GM19455 (cell line): ENCODE results near the gene GPC2.
A peak's percentile ranks its signal among the peaks of the same experiment; 100 is the strongest.
"Not testable (repeated sequence)": the region's sequence is repeated elsewhere in the genome, so short reads cannot be mapped to it uniquely, and the experiment has no call there.

Experiments used
- ATAC-seq: cut with Tn5 transposase; IDR thresholded peaks from one replicate; pipeline ENCODE4 v1.9.1; 2021; ENCODE audit not compliant: unreplicated experiment

The GPC2 gene

DNA sequence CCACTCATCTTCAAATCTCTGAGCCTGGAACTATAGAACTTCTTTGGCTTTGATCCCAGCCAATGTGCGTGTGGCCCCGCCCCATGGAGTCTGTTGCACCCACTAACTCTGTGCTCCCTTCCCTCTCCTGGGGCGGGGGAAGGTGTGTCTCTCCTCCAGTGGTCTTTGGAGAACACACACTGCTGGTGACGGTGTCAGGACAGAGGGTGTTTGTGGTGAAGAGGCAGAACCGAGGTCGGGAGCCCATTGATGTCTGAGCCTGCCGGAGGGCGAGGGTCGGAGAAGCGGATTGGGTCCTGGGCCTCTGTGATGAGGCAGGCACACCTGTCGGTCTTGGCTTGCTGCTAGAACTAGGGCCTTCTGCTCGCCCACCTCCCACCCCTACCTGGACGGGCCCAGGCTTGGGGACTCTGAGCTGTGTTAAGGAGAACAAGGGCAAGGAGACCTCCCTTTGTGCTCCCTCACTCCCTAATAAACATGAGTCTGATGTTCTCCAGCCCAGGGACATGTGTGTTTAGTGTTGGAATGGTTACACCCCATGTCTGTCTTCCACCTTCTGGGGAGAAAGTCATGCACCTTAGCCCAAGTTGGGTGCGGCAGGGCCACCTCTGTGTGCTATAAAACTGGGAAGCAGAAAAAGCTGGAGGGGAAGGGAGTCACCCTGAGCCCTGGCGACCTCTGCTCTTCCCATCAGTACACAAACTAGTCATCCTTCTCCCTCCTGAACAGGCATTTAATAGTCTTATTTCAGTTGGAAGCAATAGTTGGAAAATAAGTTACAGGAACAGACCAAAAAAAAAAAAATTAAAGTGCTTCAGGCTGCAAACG, 23.3 kb downstream of the GPC2 start:
- no peak for ATAC-seq

DNA sequence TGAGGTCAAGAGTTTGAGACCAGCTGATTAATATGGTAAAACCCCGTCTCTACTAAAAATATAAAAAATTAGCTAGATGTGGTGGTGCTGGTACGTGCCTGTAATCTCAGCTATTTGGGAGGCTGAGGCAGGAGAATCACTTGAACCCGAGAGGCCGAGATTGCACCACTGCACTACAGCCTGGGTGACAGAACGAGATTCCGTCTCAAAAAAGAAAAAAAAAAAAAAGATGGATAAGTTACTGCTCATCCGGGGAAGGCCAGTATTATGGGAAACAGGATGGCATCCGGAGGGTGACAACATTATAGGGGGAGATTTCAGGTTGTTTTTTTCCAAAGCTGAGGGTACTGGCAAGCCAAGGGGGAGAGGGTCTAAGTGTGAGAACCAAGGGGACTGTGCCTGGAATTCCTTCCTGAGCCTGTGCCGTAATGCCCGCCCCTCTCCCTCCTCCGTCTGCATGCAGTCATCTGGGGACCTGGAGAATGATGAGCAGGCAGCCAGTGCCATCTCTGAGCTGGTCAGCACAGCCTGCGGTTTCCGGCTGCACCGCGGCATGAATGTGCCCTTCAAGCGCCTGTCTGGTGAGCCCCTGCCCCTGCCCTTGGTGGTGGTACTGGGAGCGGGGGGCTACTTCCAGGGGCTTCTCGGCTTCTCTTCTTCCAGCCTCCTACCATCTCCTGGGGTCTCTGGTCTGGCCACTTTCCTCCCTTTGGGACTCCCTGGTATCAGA, 24.1 kb downstream of the GPC2 start:
- ATAC-seq = no peak

GRCh38 chr7:100152404-100152803, 24.8 kb downstream of the GPC2 start:
- no peak for ATAC-seq

- peak; percentile 98 for ATAC-seq
Measured at GRCh38 chr7:100148559-100149328, 28.4 kb downstream of the GPC2 start, which contains the start of gene LAMTOR4. LAMTOR4 (plus strand) TSS chr7:100148918; CDS start chr7:100148973, 55 bp downstream.

- ATAC-seq = no peak
Measured at GRCh38 chr7:100148225-100148558, 29.0 kb downstream of the GPC2 start.

- no peak for ATAC-seq
Measured at GRCh38 chr7:100147278-100147677, 29.9 kb downstream of the GPC2 start.

GRCh38 chr7:100146350-100146749, 30.8 kb downstream of the GPC2 start:
- ATAC-seq = not testable (repeated sequence)

GRCh38 chr7:100142461-100142860, 34.7 kb downstream of the GPC2 start:
- ATAC-seq = no peak

DNA sequence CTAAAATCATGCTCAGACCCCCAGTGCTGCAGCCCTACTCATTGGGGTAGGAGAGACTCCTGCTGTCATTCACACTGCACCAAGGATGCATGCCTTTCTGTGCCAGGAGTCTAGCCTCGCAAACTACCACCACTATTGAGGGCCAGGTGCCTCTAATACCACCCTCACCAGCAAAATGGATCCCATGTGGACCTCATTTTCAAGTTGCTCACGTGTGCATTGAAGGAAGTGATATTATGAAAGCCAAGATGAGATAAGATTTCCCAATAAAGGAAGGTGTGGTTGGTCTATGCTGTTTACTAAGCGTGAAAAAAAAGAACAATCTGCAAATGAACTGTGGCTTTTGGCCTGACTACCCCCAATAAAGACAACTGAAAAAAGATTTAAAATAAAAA, 35.6 kb downstream of the GPC2 start:
- no peak for ATAC-seq

DNA sequence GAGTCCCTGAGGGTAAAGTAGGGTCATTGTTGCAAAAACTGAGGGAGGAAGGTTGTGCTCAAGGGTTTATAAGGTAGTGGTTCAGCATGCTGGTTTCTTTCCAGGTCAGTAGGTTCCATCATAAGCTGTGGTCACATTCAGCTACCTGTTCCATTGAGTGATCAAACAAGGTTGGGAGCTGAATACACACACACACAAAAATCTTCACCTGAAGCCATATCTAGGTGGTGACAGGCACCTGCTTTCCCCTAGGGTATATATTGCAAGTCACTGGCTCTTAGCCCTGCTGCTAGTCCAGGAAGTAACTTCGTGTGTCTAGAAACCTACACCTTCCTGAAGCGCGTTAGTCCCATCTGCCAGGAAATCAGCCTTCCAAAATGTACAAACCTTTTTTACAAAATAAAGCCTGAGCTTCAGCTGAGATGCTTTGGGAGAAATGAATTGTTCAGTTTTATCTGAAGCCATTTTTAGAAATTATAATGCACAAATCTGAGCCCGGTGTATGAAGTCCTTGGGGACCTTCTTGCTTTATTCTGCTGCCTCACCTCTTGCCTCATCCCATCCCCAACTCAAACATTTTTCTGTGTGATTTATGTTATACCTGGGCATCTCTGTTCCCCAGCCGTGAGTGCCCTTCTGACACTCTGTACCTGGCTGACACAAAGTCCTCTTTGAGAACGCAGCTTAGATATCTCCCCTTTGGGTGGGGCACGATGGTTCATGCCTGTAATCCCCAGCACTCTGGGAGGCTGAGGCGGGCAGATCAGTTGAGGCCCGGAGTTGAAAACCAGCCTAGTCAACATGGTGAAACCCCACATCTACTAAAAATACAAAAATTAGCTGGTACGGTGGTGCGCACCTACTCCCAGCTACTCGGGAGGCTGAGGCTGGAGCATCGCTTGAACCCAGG, 39.1 kb downstream of the GPC2 start:
- no peak for ATAC-seq

- ATAC-seq = no peak
Measured at GRCh38 chr7:100132697-100133151, 44.5 kb downstream of the GPC2 start.

DNA sequence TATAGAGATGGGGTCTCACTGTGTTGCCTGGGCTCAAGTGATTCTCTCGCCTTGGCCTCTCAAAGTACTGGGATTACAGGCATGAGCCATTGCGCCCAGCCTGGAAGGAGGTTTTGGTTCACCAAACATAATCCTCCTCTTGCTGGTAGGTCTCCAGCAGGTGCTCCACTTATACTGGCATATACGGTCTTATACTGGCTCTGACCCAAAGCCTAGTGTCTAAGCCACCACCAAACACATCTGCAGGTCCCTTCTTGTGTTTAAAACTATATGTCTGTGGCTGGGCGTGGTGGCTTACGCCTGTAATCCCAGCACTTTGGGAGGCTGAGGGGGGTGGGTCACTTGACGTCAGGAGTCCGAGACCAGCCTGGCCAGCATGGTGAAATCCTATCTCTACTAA, 45.1 kb downstream of the GPC2 start:
- no peak for ATAC-seq

DNA sequence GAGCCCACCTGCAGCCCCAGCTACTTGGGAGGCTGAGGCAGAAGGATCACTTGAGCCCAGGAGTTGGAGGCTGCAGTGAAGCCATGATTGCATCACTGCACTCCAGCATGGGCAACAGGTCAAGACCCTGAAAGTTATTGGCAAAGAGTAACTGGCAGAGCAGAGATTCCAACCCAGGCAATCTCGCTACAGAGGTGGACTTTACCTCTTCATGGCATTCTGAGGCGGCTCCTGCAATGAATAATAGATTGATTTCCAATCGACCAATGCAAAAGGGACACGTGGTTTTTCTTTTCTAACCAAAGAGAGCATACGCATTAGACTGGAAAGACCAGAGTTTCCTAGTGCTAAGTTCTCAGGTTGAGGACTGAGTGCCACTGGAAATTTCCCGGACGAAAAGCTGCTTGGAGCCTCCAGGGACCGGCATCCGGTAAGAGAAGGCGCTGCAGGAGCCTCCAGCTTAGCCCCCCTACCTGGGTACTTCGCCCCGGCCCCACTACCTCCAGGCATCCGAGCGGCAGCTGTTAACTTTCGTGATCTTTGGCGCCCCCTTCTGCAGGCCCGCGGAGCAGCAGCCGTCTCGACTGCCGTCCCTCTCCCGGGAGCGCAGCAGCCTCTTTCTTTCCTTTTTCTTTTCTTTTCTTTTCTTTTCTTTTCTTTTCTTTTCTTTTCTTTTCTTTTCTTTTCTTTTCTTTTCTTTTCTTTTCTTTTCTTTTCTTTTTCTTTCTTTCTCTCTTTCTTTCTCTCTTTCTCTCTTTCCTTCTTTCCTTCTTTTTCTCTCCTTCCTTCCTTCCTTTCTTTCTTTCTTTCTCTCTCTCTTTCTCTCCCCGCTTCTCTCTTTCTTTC, 46.4 kb downstream of the GPC2 start:
- ATAC-seq = no peak

DNA sequence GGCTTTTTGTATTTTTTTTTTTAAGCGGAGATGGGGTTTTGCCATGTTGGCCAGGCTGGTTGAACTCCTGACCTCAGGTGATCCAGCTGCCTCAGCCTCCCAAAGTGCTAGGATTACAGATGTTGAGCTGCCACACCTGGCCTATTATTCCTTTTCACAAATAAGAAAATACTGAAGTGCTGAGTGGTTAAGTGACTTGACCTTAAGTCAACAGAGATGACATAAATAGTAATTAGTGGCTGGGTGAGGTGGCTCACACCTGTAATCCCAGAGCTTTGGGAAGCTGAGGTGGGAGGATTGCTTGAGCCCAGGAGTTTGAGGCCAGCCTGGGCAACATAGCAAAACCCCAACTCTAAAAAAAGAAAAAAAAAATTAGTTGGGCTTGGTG, 47.0 kb downstream of the GPC2 start:
- not testable (repeated sequence) for ATAC-seq

GRCh38 chr7:100128637-100128963, 48.6 kb downstream of the GPC2 start:
- ATAC-seq = no peak

DNA sequence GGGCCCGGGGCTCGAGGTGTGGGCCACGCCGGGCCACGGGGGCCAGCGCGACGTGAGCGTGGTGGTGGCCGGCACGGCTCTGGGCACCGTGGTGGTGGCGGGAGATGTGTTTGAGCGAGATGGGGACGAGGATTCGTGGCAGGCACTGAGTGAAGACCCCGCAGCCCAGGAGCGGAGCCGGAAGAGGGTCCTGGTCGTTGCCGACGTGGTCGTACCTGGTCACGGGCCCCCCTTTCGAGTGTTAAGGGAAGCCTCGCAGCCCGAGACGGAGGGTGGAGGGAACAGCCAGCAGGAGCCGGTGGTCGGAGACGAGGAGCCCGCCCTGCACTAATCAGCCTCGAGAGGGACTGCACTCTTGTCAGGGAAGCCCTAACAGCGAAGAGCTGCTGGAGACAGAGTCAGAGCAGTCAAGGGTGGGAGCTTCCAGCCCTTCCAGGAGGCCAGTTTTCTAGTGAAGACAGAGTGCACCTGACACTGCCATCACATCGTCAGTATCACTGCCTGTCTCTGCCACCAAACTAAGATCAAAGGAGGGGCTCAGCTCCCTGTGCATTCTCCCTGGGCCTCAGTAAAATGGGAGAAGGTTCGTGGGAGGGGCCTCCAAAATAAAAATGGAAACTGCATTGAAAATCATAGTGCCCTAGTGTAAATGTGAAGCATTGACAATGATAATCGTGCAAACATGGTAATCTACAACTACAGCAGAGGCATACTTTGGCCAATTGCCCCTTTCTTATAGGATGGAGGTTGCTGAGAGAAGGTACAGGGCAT, 49.1 kb downstream of the GPC2 start:
- ATAC-seq = no peak

DNA sequence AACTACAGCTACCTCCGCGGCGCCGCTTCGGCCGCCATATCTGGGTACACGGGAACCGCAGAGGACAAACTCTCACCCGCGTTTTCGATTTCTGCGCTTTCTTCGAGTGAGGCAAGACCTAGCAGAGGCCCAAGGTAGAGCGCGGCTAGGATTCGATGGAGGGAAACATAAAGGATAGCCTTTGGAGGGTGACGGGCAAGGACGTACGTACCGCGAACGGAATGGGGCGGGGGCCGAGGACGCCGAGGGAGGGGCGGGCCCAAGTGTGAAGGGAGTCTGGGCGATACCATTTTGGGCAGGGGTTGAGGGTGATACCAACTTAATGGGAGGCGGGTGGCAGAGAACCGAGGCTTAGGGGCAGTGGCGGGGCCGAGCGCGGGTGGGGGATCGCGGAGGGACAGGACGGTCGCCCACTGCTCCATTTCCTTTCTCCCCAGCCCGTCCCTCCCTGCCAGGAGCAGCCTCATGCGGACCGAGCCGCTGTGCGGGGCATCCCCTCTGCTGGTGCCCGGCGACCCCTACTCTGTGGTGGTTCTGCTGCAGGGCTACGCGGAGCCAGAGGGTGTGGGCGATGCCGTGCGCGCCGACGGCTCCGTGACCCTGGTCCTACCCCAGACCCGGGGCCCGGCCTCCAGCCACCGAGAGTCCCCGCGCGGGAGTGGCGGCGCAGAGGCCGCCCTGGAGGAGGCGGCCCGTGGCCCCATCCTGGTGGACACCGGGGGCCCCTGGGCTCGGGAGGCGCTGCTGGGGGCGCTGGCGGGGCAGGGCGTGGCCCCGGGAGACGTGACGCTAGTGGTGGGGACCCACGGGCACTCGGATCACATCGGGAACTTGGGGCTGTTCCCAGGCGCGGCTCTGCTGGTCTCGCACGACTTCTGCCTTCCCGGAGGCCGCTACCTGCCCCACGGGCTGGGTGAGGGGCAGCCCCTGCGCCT, 50.0 kb downstream of the GPC2 start, which contains the start of gene MBLAC1:
TSS of gene MBLAC1 (plus strand) at position 37 of the 935 bp plus-strand sequence. CDS start at position 466, 429 bp downstream.
- peak; percentile 72 for ATAC-seq
